ENCODE data around the gene SLC13A3. TPM values are rescaled to one million over a fixed set of nuclear protein-coding genes. Genes with fewer than 3 reads are reported as not detected.

Gene SLC13A3
- total and polyA plus RNA-seq, 2 donors (not counting 3 experiments of a cell fraction or from before 2014, with no cell fraction given): 0.11 to 0.40 TPM

DNA sequence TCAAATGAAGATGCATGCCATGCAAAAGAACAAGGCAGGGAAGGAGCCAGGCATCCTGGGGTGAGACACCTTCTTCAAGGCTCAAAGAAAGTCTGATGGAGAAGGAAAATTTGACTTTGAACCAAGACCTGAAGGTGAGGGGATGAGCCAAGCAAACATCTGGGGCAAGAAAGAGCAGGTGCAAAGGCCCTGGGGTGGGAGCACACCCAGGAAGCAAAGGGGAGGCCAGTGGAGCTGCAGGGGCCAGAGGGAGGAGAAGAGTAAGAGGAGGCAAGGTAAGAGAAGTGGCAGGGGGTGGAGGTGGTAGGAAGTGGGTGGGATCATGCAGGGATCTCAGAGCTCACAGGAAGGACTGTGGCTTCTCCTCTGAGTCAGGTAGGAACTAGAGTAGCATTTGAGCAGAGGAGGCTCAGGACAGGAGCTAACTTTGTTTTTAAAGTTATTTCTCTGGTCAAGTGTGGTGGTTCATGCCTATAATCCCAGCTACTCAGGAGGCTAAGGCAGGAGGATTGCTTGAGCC lies 49.6 kb downstream of the SLC13A3 start:
- ChIA-PET CTCF (interaction anchor here (1.7 kb wide), 1 partner anchor 20 kb away, joined by 4 read pairs; no protein-coding TSS in a partner anchor), POLR2A (no interaction called here)
- no peak overlapping the region for H3K9ac ChIP-seq (replicated peaks; ENCODE audit: extremely low read depth, insufficient read depth, low read length)
- no TSS peak for BruUV-seq (replicated peaks)
- H3K27ac ChIP-seq (ENCODE audit: insufficient read depth, low read depth, low read length): no peak overlapping the region
- no peaks in the 10 kb centered on the region for H3K36me3 ChIP-seq (ENCODE audit: control insufficient read depth in 2 of 2, extremely low read depth in 1 of 2, insufficient read depth in 2 of 2, low read length in 2 of 2)
- no peaks in the 10 kb centered on the region for H3K79me2 ChIP-seq (ENCODE audit: control insufficient read depth, insufficient read depth, low read length)
- dilution Hi-C loops (cut with MboI; ENCODE audit: extremely low pct_ligation_motif_present, low sequenced_read_pairs) (no loop called here), intact Hi-C loops (cut with micrococcal nuclease) (no loop called here)
- no peak for TF ChIP-seq POLR2A (IDR thresholded peaks at IDR 0.05; ENCODE audit: low read depth, low read length)
- TF ChIP-seq, protein P1, sequence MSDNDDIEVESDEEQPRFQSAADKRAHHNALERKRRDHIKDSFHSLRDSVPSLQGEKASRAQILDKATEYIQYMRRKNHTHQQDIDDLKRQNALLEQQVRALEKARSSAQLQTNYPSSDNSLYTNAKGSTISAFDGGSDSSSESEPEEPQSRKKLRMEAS (IDR thresholded peaks at IDR 0.05; ENCODE audit: insufficient read depth, insufficient read length): no peak
- TF ChIP-seq POLR2AphosphoS5 (IDR thresholded peaks at IDR 0.05; ENCODE audit: insufficient read depth, low read depth, low read length): no peak
- TF ChIP-seq GATA2 (IDR thresholded peaks at IDR 0.05; ENCODE audit: insufficient read depth, insufficient read length, low read depth, low read length): no peak
- TF ChIP-seq MYC (IDR thresholded peaks at IDR 0.05; ENCODE audit: low read depth, low read length): no peak
- no peak for TF ChIP-seq FOS (IDR thresholded peaks at IDR 0.05; ENCODE audit: borderline replicate concordance, insufficient read depth, low read length)
- TF ChIP-seq, protein P2, sequence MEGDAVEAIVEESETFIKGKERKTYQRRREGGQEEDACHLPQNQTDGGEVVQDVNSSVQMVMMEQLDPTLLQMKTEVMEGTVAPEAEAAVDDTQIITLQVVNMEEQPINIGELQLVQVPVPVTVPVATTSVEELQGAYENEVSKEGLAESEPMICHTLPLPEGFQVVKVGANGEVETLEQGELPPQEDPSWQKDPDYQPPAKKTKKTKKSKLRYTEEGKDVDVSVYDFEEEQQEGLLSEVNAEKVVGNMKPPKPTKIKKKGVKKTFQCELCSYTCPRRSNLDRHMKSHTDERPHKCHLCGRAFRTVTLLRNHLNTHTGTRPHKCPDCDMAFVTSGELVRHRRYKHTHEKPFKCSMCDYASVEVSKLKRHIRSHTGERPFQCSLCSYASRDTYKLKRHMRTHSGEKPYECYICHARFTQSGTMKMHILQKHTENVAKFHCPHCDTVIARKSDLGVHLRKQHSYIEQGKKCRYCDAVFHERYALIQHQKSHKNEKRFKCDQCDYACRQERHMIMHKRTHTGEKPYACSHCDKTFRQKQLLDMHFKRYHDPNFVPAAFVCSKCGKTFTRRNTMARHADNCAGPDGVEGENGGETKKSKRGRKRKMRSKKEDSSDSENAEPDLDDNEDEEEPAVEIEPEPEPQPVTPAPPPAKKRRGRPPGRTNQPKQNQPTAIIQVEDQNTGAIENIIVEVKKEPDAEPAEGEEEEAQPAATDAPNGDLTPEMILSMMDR (IDR thresholded peaks at IDR 0.05; ENCODE audit: extremely low read depth in 1 of 2, insufficient read depth in 1 of 2, low read depth in 1 of 2, low read length in 2 of 2): no peak
- no peak for TF ChIP-seq JUN (IDR thresholded peaks at IDR 0.05; ENCODE audit: borderline replicate concordance, insufficient read depth, insufficient read length, low read depth)
- TF ChIP-seq EZH2 (IDR thresholded peaks at IDR 0.05; ENCODE audit: borderline replicate concordance, low read depth, low read length, severe bottlenecking): no peak
- no peaks in the 10 kb centered on the region for H3K9me3 ChIP-seq (replicated peaks; ENCODE audit: control insufficient read depth, insufficient read depth, low read length)
- H2AFZ ChIP-seq (ENCODE audit: low read depth, low read length): no peak overlapping the region
- no peaks in the 10 kb centered on the region for H4K20me1 ChIP-seq (replicated peaks; ENCODE audit: control insufficient read depth, extremely low read depth, insufficient read depth, low read length)
- no peaks in the 10 kb centered on the region for H3K4me1 ChIP-seq (ENCODE audit: control insufficient read depth, extremely low read depth, insufficient read depth, low read length)
- no peak overlapping the region for H3K4me3 ChIP-seq (replicated peaks in 1 of 3; ENCODE audit: insufficient read depth in 1 of 3, low read depth in 1 of 3, low read length in 3 of 3)
- FAIRE-seq (no peak), DNase-seq (ENCODE audit: low read depth, low spot score) (no peak)
- H3K4me2 ChIP-seq (ENCODE audit: insufficient read depth, low read length): no peak overlapping the region
- H3K9me1 ChIP-seq (replicated peaks; ENCODE audit: control insufficient read depth, extremely low read depth, insufficient read depth, low read length): no peaks in the 10 kb centered on the region
- no peaks in the 10 kb centered on the region for H3K27me3 ChIP-seq (ENCODE audit: control insufficient read depth in 2 of 2, insufficient read depth in 2 of 2, low read length in 2 of 2)
